HepG2 (cell line): ENCODE data around the gene SOWAHA. TPM values are rescaled to one million over a fixed set of nuclear protein-coding genes. Genes with fewer than 3 reads are reported as not detected.
A peak's percentile ranks its signal among the peaks of the same experiment; 100 is the strongest.

Experiments used
- CENPT ChIP-seq: sonication (generic); formaldehyde crosslinking; IDR thresholded peaks from 2 replicates; pipeline ENCODE4 v1.8.0; 2022; ENCODE audit warnings: low read depth, mild to moderate bottlenecking, moderate library complexity, missing genetic modification reagents
- LCORL ChIP-seq, 2 experiments: fragments of 450-650 bp in 1 of 2; sonication (generic) in 1 of 2; formaldehyde crosslinking in 1 of 2; IDR thresholded peaks; 2 replicates each; pipeline versions ENCODE4 v1.5.0 to v1.6.1; 2017 to 2020; ENCODE audit warnings: antibody characterized with exemption in 1 of 2, missing genetic modification reagents in 1 of 2
- NONO ChIP-seq, 2 experiments: fragments of 450-650 bp in 1 of 2; sonication (generic) in 1 of 2; formaldehyde crosslinking in 1 of 2; IDR thresholded peaks in 1 of 2; conservative IDR thresholded peaks in 1 of 2; 2 replicates each; pipeline versions ENCODE4 v1.6.1 to v1.8.0; 2017 to 2022; ENCODE audit warnings: mild to moderate bottlenecking in 1 of 2, missing genetic modification reagents in 1 of 2, moderate library complexity in 1 of 2
- STAT5B ChIP-seq: sonication (generic); formaldehyde crosslinking; IDR thresholded peaks from 2 replicates; pipeline ENCODE4 v1.4.0; 2020; ENCODE audit warnings: missing genetic modification reagents
- TFDP1 ChIP-seq: IDR thresholded peaks from 2 replicates; pipeline ENCODE4 v1.6.1; 2016; ENCODE audit warnings: missing compliant biosample characterization, missing genetic modification reagents, borderline replicate concordance
- ZBTB21 ChIP-seq: sonication (generic); formaldehyde crosslinking; IDR thresholded peaks from 2 replicates; pipeline ENCODE4 v1.4.0; 2020; ENCODE audit warnings: missing genetic modification reagents
- ZBTB49 ChIP-seq: sonication (generic); formaldehyde crosslinking; IDR thresholded peaks from 2 replicates; pipeline ENCODE4 v1.4.0; 2020; ENCODE audit warnings: missing genetic modification reagents, borderline replicate concordance
- ZNF12 ChIP-seq: sonication (generic); formaldehyde crosslinking; IDR thresholded peaks from 2 replicates; pipeline ENCODE4 v1.5.0; 2020; ENCODE audit warnings: missing genetic modification reagents
- ZNF232 ChIP-seq: sonication (generic); formaldehyde crosslinking; IDR thresholded peaks from 2 replicates; pipeline ENCODE4 v1.4.0; 2020; ENCODE audit warnings: missing genetic modification reagents, borderline replicate concordance
- ZNF687 ChIP-seq: sonication (generic); formaldehyde crosslinking; IDR thresholded peaks from 2 replicates; pipeline ENCODE4 v1.5.1; 2020; ENCODE audit warnings: mild to moderate bottlenecking, missing genetic modification reagents, moderate library complexity
- polyA plus RNA-seq, 8 experiments: library from polyadenylated mRNA; depleted of rRNA in 3 of 8; stranded (reverse) in 7 of 8; unstranded in 1 of 8; fragments of >200 nt; fragmentation: Illumina TruSeq in 4 of 8; extraction: Trizol in 4 of 8; gene quantifications; 2 replicates each; pipeline versions ENCODE4 v1.2.1 to v1.2.3, GENCODE V29; 2011 to 2016; ENCODE audit warnings: low read depth in 4 of 8, missing spikeins in 1 of 8, mixed read lengths in 1 of 8; ENCODE audit not compliant: insufficient read depth in 1 of 8
- total RNA-seq, 5 experiments: library from RNA; depleted of rRNA; stranded (reverse); fragments of >200 nt; fragmentation: Illumina TruSeq; extraction: Trizol; gene quantifications; 2 replicates each; pipeline ENCODE4 v1.2.3, GENCODE V29; 2016; ENCODE audit warnings: low read depth in 1 of 5

Gene SOWAHA
- total and polyA plus RNA-seq, 2 of the 13 experiments (the other 11 are each of a cell fraction or from before 2014, with no cell fraction given), result 0.95 to 1.9 TPM

DNA sequence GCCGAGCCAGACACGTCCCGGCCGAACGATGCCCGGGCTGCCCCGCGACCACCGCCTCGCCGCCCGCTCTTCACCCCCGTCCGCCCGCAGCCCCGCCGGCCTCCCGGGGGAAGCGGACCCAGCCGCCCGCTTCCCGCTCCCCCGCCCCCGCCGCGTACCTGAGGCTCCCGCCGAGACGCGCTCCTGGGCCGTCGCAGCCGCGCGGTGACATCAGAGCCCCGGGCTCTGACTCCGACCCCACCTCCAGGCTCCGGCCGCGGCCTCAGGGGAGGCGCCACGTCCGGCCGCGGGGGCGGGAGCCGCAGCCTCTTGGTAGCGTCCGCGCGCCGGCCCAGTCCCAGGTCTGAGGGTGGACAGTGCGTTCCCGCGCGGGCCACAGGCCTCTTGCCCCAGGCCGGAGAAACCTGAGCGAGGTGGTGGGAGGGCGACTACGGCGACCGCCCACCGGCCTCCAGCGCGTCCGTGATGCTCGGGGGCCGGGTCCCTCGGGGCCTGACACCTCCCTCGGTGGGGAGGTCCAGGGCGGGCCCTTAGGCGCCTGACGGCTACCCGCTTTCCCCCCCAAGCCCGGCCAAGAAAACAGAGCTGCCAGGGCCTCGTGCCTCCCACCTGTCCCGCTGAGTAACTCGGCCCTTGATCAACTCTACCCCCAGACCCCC, 17.5 kb downstream of the SOWAHA start, which contains the start of gene SHROOM1 (continued):
- TF ChIP-seq ZBTB49 (CRISPR knock-in tag), result no peak
- no peak; the same call in 1 of the 2 replicates for TF ChIP-seq ZNF12 (CRISPR knock-in tag)
- no peak for TF ChIP-seq NONO (IDR thresholded peaks at IDR 0.05)
- TF ChIP-seq NONO (CRISPR knock-in tag; conservative IDR thresholded peaks at IDR 0.05), result peak; percentile 79
- no peak for TF ChIP-seq LCORL (IDR thresholded peaks at IDR 0.05)
- TF ChIP-seq LCORL (CRISPR knock-in tag; IDR thresholded peaks at IDR 0.05), result peak; percentile 51; the same call in 1 of the 2 replicates
- TF ChIP-seq ZBTB21 (CRISPR knock-in tag), result 0 out of 2 replicates have a peak, but pooled peaks have one; percentile 48
- peak; percentile 80; the same call in 1 of the 2 replicates for TF ChIP-seq TFDP1 (CRISPR knock-in tag)
- TF ChIP-seq CENPT (CRISPR knock-in tag), result no peak
- TF ChIP-seq ZNF687 (CRISPR knock-in tag), result peak; percentile 86
- no peak for TF ChIP-seq ZNF232 (CRISPR knock-in tag)
- TF ChIP-seq STAT5B (CRISPR knock-in tag), result no peak
